ENCODE measurements around the gene TOM1L1. TPM values are rescaled to one million over a fixed set of nuclear protein-coding genes. Genes with fewer than 3 reads are reported as not detected.

The TOM1L1 gene
- total and polyA plus RNA-seq, 7 donors: 23.0 to 61.7 (median 30.5) TPM

- Histone ChIP-seq H3K9me3 (no peaks in the 10 kb centered on the region), H3K36me3 (peaks cover 0 to 16% (median 0%) of the 10 kb centered on the region in 4 donors), H3K4me1 (no peaks in the 10 kb centered on the region), H3K27ac (no peak overlapping the region), H3K27me3 (no peaks in the 10 kb centered on the region), H3K4me3 (no peak overlapping the region)
- DNase-seq: no peak
- TF ChIP-seq POLR2A (IDR thresholded peaks at IDR 0.05): no peak
- no peak for TF ChIP-seq POLR2AphosphoS5 (IDR thresholded peaks at IDR 0.05)
- TF ChIP-seq, protein P1, sequence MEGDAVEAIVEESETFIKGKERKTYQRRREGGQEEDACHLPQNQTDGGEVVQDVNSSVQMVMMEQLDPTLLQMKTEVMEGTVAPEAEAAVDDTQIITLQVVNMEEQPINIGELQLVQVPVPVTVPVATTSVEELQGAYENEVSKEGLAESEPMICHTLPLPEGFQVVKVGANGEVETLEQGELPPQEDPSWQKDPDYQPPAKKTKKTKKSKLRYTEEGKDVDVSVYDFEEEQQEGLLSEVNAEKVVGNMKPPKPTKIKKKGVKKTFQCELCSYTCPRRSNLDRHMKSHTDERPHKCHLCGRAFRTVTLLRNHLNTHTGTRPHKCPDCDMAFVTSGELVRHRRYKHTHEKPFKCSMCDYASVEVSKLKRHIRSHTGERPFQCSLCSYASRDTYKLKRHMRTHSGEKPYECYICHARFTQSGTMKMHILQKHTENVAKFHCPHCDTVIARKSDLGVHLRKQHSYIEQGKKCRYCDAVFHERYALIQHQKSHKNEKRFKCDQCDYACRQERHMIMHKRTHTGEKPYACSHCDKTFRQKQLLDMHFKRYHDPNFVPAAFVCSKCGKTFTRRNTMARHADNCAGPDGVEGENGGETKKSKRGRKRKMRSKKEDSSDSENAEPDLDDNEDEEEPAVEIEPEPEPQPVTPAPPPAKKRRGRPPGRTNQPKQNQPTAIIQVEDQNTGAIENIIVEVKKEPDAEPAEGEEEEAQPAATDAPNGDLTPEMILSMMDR (IDR thresholded peaks at IDR 0.05): no peak
- no peak for TF ChIP-seq EP300 (IDR thresholded peaks at IDR 0.05)
- 92 to 98% methylated on average over 1 of the region's 1 CpG for WGBS, 2 donors
- intact Hi-C loops (cut with DNase I): loop anchor here (5.0 to 10.0 kb wide), 3 partner anchors 243 to 521 kb away; partner anchors contain the start of gene SMIM36
Observed at GRCh38 chr17:54991567-54991966, 90.9 kb downstream of the TOM1L1 start.

DNA sequence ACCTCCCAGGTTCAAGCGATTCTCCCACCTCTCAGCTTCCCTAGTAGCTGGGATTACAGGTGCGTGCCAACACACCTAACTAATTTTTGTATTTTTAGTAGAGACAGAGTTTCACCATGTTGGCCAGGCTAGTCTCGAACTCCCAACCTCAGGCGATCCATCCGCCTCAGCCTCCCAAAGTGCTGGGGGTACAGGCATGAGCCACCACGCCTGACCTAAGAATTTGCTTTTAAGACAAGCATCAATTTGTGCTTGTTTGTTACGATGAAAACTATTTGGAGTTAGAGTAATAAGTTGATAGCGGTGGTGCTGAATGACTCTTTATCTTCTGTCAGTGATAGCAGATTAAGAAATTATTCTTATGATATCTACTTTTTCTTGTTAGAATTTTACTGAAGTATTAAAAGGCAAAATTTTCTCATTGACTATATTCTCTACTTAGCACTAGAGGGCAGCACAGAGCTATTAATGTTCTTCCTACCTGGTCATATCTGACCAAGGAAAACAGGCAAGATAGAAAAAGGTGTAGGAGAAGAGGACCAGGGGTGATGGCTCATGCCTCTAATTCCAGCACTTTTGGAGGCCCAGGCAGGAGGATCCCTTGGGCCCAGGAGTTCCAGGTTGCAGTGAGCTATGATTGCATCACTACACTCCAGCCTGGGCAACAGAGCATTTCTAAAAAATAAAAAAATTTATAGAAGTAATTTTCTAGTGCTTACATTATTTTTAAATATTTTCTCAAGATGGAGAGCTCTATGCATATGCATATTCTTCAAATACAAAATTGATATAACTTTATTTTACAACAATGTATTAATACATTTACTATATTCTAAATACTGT, 92.4 kb downstream of the TOM1L1 start:
- Histone ChIP-seq H3K36me3 (peaks cover 0 to 9% (median 0%) of the 10 kb centered on the region in 4 donors), H3K9me3 (no peaks in the 10 kb centered on the region), H3K27me3 (no peaks in the 10 kb centered on the region), H3K27ac (no peak overlapping the region), H3K4me1 (no peaks in the 10 kb centered on the region), H3K4me3 (no peak overlapping the region)
- TF ChIP-seq, protein P1 (IDR thresholded peaks at IDR 0.05): peak in 3 of 4 experiments; percentile 47 to 67 (median 56)
- no peak for TF ChIP-seq EP300 (IDR thresholded peaks at IDR 0.05)
- intact Hi-C loops (cut with DNase I): loop anchor here (5.0 to 10.0 kb wide), 3 partner anchors 242 to 519 kb away; partner anchors contain the start of gene SMIM36
- 81 to 86% methylated on average over 8 of the region's 8 CpGs for WGBS, 2 donors
- DNase-seq: no peak

GRCh38 chr17:54996441-54996840, 95.8 kb downstream of the TOM1L1 start:
- no peak overlapping the region for H3K4me3 ChIP-seq
- no peak overlapping the region for H3K27ac ChIP-seq
- no peaks in the 10 kb centered on the region for H3K9me3 ChIP-seq
- TF ChIP-seq POLR2AphosphoS5 (IDR thresholded peaks at IDR 0.05) (no peak), EP300 (IDR thresholded peaks at IDR 0.05) (no peak), POLR2A (IDR thresholded peaks at IDR 0.05) (no peak)
- TF ChIP-seq, protein P1 (IDR thresholded peaks at IDR 0.05): no peak
- intact Hi-C loops (cut with DNase I): loop anchor here (10.0 kb wide), 1 partner anchor 238 kb away; no protein-coding TSS in a partner anchor
- no peak for DNase-seq
- WGBS, 2 donors: 94 to 97% methylated on average over 1 of the region's 1 CpG
- H3K27me3 ChIP-seq: no peaks in the 10 kb centered on the region
- H3K36me3 ChIP-seq: peaks cover 0 to 20% (median 0%) of the 10 kb centered on the region in 4 donors
- H3K4me1 ChIP-seq: no peaks in the 10 kb centered on the region

GRCh38 chr17:55002458-55002857, 101.8 kb downstream of the TOM1L1 start:
- no peaks in the 10 kb centered on the region for H3K9me3 ChIP-seq
- intact Hi-C loops (cut with DNase I): no loop called here

More at GRCh38 chr17:55002458-55002857, 101.8 kb downstream of the TOM1L1 start:
- peaks cover 0 to 28% (median 0%) of the 10 kb centered on the region in 4 donors for H3K36me3 ChIP-seq
- TF ChIP-seq POLR2A (IDR thresholded peaks at IDR 0.05) (no peak), EP300 (IDR thresholded peaks at IDR 0.05) (no peak), POLR2AphosphoS5 (IDR thresholded peaks at IDR 0.05) (no peak)
- TF ChIP-seq, protein P1 (IDR thresholded peaks at IDR 0.05): no peak
- H3K27me3 ChIP-seq: no peaks in the 10 kb centered on the region
- H3K4me3 ChIP-seq: no peak overlapping the region
- DNase-seq: no peak
- H3K27ac ChIP-seq: no peak overlapping the region
- H3K4me1 ChIP-seq: no peaks in the 10 kb centered on the region

All from sigmoid colon (tissue), 7 donors.